ENCODE measurements around the gene ZNF655.

Gene ZNF655

GRCh38 chr7:99596408-99596955 lies 38.0 kb downstream of the ZNF655 start:
- DNase-seq (ENCODE audit: low spot score) = no peak
- TF ChIP-seq CTCF (IDR thresholded peaks at IDR 0.05; ENCODE audit: extremely low read depth, missing control alignments) = no peak

GRCh38 chr7:99597762-99598501 lies 39.5 kb downstream of the ZNF655 start, which contains the start of gene TMEM225B:
TMEM225B (plus strand) TSS chr7:99598267; CDS start chr7:99604389, 6,122 bp downstream.
- no peak for DNase-seq (ENCODE audit: low spot score)
- no peak for TF ChIP-seq CTCF (IDR thresholded peaks at IDR 0.05; ENCODE audit: extremely low read depth, missing control alignments)

- no peak for DNase-seq (ENCODE audit: low spot score)
- TF ChIP-seq CTCF (IDR thresholded peaks at IDR 0.05; ENCODE audit: extremely low read depth, missing control alignments) = no peak
Observed at GRCh38 chr7:99599836-99600235, 41.4 kb downstream of the ZNF655 start.

- peak; percentile 10 for DNase-seq (ENCODE audit: low spot score)
- TF ChIP-seq CTCF (IDR thresholded peaks at IDR 0.05; ENCODE audit: extremely low read depth, missing control alignments) = no peak
Observed at GRCh38 chr7:99601656-99602310, 43.3 kb downstream of the ZNF655 start.

GRCh38 chr7:99605527-99605926 lies 47.1 kb downstream of the ZNF655 start:
- no peak for DNase-seq (ENCODE audit: low spot score)
- TF ChIP-seq CTCF (IDR thresholded peaks at IDR 0.05; ENCODE audit: extremely low read depth, missing control alignments) = no peak

- peak; percentile 2 for DNase-seq (ENCODE audit: low spot score)
- TF ChIP-seq CTCF (IDR thresholded peaks at IDR 0.05; ENCODE audit: extremely low read depth, missing control alignments) = no peak
Observed at GRCh38 chr7:99606531-99606930, 48.1 kb downstream of the ZNF655 start.

GRCh38 chr7:99607548-99607947 lies 49.1 kb downstream of the ZNF655 start:
- TF ChIP-seq CTCF (IDR thresholded peaks at IDR 0.05; ENCODE audit: extremely low read depth, missing control alignments) = no peak
- DNase-seq (ENCODE audit: low spot score) = no peak
